Right atrium auricular region (tissue), 2 donors: ENCODE results near the gene PLA2G2F. TPM values are rescaled to one million over a fixed set of nuclear protein-coding genes. Genes with fewer than 3 reads are reported as not detected.

Source experiments
- DNase-seq: peaks from one replicate; pipeline ENCODE4 v3.0.0-alpha.2; 2019; ENCODE audit warnings: low spot score
- H3K27ac ChIP-seq, 2 donors: fragments of 200-600 bp; sonication (generic); 1 replicate in 1 of 2; 2 replicates in 1 of 2; pipeline ENCODE4 v1.5.1; 2016 to 2019
- H3K27me3 ChIP-seq, 2 donors: fragments of 200-600 bp; sonication (generic); one replicate each; pipeline versions ENCODE4 v1.5.1 to v1.6.0; 2017 to 2019
- H3K36me3 ChIP-seq: fragments of 200-600 bp; sonication (generic); one replicate; pipeline ENCODE4 v1.5.1; 2016
- H3K4me1 ChIP-seq, 2 donors: fragments of 200-600 bp; sonication (generic); one replicate each; pipeline versions ENCODE4 v1.5.1 to v1.6.0; 2017 to 2019
- H3K4me3 ChIP-seq, 2 donors: fragments of 200-600 bp; sonication (generic); 1 replicate in 1 of 2; 2 replicates in 1 of 2; pipeline ENCODE4 v1.5.1; 2017 to 2019; ENCODE audit warnings: mild to moderate bottlenecking in 1 of 2, moderate library complexity in 1 of 2
- H3K9me3 ChIP-seq, 2 donors: fragments of 200-600 bp; sonication (generic); one replicate each; pipeline ENCODE4 v1.5.1; 2019
- CTCF ChIP-seq, 2 donors: fragments of 200-600 bp; sonication (generic); IDR thresholded peaks; one replicate each; pipeline ENCODE4 v1.5.1; 2019; ENCODE audit warnings: antibody characterized with exemption in 2 of 2
- total RNA-seq, 2 donors: library from RNA; depleted of rRNA; stranded (reverse); fragments of >200 nt; gene quantifications; one replicate each; pipeline ENCODE4 v1.1.0, GENCODE V29; 2016

The PLA2G2F gene
- total RNA-seq, 2 donors from 2014 or later = not detected

GRCh38 chr1:20148571-20149500 lies 9.7 kb downstream of the PLA2G2F start:
- H3K9me3 ChIP-seq = no peaks in the 10 kb centered on the region
- peaks cover 0 to 16% of the 10 kb centered on the region in 2 donors for H3K4me1 ChIP-seq
- no peaks in the 10 kb centered on the region for H3K27me3 ChIP-seq
- H3K36me3 ChIP-seq = no peaks in the 10 kb centered on the region
- no peak for TF ChIP-seq CTCF (IDR thresholded peaks at IDR 0.05)
- H3K4me3 ChIP-seq = no peak overlapping the region
- no peak for DNase-seq
- no peak overlapping the region for H3K27ac ChIP-seq

DNA sequence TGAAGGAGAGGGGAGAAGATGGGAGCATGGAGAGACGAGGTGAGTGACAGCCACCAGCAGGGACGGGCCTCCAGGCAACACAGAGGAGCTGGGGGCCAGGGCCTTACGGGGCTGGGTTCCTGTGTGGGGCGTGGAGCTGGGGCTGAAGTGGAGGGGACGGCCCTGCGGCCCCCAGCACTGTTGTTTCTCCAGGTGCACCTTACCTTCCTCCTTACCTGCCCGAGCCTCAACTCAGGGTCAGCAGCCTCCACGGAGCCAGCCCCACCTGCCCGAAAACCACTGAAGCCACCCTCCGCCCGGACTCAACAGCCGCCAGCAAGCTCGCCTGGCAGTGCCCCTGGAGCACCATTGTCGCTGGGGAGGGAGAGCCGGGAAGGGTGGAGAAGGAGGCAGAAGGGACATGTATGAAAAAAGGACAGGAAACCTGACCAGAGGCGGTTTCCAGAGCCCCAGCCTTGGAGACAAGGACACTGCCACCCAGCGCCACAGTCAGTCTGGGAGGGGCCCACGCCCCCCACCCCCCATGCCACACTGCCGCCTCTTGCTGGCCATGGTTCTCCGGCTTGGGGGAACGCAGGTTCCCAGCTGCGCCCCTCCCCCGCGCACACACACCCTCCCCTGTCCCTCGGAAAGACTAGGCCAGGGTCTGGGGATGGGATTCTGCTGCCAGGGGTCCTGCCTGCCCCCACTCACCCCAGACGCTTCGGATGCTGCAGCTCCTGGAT lies 10.6 kb downstream of the PLA2G2F start:
- no peak for TF ChIP-seq CTCF (IDR thresholded peaks at IDR 0.05)
- Histone ChIP-seq H3K4me1 (peaks cover 0 to 16% of the 10 kb centered on the region in 2 donors), H3K4me3 (no peak overlapping the region), H3K36me3 (no peaks in the 10 kb centered on the region), H3K27ac (no peak overlapping the region), H3K27me3 (no peaks in the 10 kb centered on the region), H3K9me3 (no peaks in the 10 kb centered on the region)
- DNase-seq = no peak

DNA sequence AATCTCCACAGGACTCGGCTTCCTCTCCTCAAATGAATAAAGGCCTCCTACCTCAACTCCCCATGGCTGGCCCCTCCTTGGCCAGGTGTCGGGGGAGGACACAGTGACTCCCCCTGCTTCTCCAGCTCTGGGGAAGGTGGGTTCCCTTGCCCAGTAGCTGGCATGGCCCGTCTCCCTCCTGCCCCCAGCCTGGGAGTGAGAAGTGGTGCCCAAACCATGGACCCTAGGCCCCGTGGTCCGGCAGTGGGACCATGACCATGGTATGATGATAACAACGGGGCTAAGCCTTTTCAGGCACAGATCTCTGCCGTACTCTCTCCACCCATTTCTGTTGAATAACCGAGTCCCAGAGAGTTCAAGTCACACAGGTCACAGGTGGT lies 11.2 kb downstream of the PLA2G2F start:
- peaks cover 0 to 16% of the 10 kb centered on the region in 2 donors for H3K4me1 ChIP-seq
- H3K9me3 ChIP-seq = no peaks in the 10 kb centered on the region
- no peaks in the 10 kb centered on the region for H3K36me3 ChIP-seq
- no peak overlapping the region for H3K27ac ChIP-seq
- no peak for TF ChIP-seq CTCF (IDR thresholded peaks at IDR 0.05)
- no peaks in the 10 kb centered on the region for H3K27me3 ChIP-seq
- H3K4me3 ChIP-seq = no peak overlapping the region
- DNase-seq = no peak

GRCh38 chr1:20150969-20151368 lies 11.8 kb downstream of the PLA2G2F start:
- no peak overlapping the region for H3K4me3 ChIP-seq
- H3K27ac ChIP-seq = no peak overlapping the region
- no peaks in the 10 kb centered on the region for H3K36me3 ChIP-seq
- TF ChIP-seq CTCF (IDR thresholded peaks at IDR 0.05) = no peak
- no peak for DNase-seq
- peaks cover 0 to 16% of the 10 kb centered on the region in 2 donors for H3K4me1 ChIP-seq
- H3K27me3 ChIP-seq = no peaks in the 10 kb centered on the region
- H3K9me3 ChIP-seq = no peaks in the 10 kb centered on the region

DNA sequence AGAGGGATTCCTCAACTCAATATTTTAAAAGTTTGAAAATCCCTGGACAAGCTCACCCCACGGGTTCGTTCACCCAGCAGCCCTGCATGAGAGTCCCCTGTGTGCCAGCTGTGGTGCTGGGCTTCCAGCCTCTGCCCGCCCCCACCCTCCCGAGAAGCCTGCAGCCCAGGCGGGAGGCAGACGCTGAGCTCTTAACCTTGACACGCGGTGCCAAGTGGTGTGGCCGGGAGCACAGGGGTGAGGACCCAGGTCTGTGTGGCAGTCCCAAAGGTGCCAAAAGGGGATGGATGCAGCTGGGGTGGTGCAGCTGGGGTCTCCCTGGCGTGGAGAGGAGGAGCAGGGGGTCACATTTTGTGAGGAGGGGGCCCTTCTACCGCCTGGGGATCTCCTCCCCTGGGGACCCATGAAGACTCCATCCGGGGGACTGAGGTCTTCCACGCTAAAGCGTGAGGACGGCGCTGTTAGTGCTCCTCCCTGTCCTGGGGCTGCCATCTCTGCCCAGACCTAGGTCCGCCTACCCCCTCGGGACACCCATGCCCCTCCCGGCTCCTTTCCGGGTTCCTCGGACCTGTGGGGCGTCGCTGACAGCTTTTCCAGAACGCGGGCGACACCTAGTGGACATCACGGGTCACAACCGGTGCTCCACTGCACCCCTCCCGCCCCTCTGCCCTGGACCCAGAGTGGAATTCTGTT lies 12.9 kb downstream of the PLA2G2F start:
- H3K4me3 ChIP-seq = peak overlapping the region; percentile 16 to 50
- TF ChIP-seq CTCF (IDR thresholded peaks at IDR 0.05) = peak; percentile 76 to 97
- no peaks in the 10 kb centered on the region for H3K36me3 ChIP-seq
- H3K4me1 ChIP-seq = peaks cover 0 to 16% of the 10 kb centered on the region in 2 donors
- H3K9me3 ChIP-seq = no peaks in the 10 kb centered on the region
- no peaks in the 10 kb centered on the region for H3K27me3 ChIP-seq
- DNase-seq = peak; percentile 93
- peak overlapping the region; percentile 53 for H3K27ac ChIP-seq
